ENCODE data around the gene CARD6.

- TF ChIP-seq POLR2AphosphoS5 (IDR thresholded peaks at IDR 0.05; ENCODE audit: low read depth, low read length) (no peak), POLR2A (IDR thresholded peaks at IDR 0.05; ENCODE audit: low read depth, low read length) (no peak)
Measured at GRCh38 chr5:40909723-40910122, 68.6 kb downstream of the CARD6 start.
